Measurements from ENCODE around the gene MMD2.
"Not testable (repeated sequence)": the region's sequence is repeated elsewhere in the genome, so short reads cannot be mapped to it uniquely, and the experiment has no call there.

MMD2 gene

DNA sequence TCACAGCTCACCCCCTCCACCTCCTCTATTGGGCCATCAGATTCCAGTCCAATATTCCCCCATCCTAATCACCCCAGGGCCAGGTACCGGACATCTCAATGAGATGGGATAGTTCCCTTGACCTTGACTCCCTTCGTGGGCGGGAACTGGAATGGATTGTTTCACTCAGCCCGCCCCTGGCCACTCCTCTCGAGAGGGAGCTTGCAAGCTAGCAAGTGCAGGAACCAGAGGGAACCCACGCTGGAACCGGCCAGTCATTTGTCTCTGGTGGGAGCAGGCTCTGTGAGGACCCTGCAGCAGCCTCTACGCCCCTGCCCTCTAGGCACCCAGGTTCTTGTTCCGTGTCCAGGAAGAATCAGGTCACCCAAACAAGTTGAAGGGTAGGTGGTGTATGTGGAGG lies 64.5 kb downstream of the MMD2 start:
- no peak for DNase-seq (ENCODE audit: low read depth in 4 of 4, low spot score in 1 of 4)

DNA sequence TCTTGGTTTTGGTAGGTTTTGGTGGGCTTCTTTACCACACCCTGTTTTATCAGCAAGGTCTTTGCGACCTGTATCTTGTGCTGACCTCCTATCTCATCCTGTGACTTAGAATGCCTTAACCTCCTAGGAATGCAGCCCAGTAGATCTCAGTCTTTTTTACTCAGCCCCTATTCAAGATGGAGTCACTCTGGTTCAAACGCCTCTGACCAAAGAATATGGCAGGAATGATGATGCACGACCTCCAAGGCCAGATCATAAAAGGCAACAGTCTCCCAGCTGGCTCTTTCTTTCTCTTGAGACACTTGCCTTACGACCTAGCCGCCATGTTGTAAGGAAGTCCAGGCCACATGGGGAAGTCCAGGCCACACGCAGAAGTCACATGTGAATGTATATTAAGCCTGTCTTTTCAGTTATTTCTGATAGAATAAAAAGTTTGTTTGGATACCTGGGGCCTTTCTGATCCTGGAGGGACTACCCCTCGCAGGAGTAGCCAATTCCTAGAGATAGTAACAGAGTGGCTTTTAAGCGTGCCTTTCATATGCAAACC lies 65.0 kb downstream of the MMD2 start:
- no peak for DNase-seq (ENCODE audit: low read depth in 4 of 4, low spot score in 1 of 4)

DNA sequence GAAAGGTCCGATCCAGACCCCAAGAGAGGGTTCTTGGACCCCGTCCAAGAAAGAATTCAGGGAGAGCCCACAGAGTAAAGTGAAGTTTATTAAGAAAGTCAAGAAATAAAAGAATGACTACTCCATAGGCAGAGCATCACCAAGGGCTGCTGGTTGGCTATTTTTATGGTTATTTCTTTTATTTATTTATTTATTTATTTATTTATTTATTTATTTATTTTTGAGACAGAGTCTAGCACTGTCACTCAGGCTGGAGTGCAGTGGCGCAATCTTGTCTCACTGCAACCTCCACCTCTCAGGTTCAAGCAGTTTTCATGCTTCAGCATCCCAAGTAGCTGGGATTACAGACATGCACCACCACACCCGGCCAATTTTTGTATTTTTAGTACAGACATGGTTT lies 65.8 kb downstream of the MMD2 start:
- not testable (repeated sequence) for DNase-seq (ENCODE audit: low read depth in 4 of 4, low spot score in 1 of 4)

DNA sequence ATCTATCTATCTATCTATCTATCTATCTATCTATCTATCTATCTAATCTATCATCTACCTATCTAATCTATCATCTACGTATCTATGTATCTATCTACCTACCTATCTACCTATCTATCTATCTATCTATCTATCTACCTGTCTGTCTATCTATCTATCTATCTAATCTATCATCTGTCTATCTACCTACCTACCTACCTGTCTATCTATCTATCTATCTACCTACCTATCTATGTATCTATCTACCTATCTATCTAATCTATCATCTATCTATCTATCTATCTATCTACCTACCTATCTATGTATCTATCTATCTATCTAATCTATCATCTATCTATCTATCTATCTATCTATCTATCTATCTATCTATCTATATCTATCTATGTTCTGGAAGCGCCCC lies 67.5 kb downstream of the MMD2 start:
- not testable (repeated sequence) for DNase-seq (ENCODE audit: low read depth in 4 of 4, low spot score in 1 of 4)

DNA sequence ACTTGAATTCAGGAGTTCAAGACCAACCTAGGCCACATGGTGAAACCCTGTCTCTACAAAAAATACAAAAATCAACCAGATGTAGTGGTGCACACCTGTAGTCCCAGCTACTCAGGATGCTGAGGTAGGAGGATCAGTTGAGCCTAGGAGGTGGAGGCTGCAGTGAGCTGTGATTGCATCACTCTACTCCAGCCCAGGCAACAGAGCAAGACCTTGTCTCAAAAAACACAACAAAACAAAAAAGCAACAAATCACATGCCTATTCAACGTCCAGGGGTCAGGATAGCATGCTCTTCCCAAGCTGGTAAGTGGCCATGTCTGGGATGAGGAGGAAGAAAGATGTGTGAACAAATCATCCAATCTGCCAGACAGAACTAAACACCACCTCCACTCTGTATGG lies 69.3 kb downstream of the MMD2 start:
- DNase-seq (ENCODE audit: low read depth in 4 of 4, low spot score in 1 of 4): no peak

DNA sequence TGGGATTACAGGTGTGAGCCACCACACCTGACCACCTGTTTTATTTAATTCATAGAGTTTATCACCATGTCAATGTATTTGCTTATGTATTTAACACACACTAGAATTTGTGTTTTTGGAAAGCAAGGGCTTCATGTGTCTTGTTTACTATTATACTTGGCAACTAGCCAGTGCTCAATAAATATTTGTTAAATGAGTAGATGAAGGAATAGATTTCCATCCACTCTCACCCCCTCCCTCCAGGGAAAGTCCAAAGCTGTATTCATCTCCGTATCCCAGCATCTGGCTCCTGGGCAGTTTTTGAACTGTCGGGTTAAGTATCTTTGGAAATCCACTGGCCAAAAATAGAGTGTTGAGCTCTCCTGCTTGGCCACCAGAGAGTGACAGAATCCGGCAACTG lies 70.8 kb downstream of the MMD2 start:
- no peak for DNase-seq (ENCODE audit: low read depth in 4 of 4, low spot score in 1 of 4)

DNA sequence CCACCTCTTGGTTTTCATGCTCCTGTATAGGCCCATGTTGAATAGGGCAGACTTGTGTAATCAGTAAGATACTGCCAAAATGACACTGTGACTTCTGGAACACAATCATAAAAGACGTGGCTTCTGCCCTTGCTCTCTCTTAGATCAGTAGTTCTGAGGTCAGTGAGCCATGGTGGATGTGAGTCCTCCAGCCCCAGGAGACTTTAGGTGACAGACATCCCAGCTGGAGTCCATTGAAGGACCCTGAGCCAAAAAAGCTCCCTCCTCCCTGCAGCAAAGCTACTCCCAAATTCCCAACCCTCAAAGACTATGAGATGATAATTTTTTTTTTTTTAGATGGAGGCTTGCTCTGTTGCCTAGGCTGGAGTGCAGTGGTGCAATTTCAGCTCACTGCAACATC lies 72.3 kb downstream of the MMD2 start:
- DNase-seq (ENCODE audit: low read depth in 4 of 4, low spot score in 1 of 4): no peak

DNA sequence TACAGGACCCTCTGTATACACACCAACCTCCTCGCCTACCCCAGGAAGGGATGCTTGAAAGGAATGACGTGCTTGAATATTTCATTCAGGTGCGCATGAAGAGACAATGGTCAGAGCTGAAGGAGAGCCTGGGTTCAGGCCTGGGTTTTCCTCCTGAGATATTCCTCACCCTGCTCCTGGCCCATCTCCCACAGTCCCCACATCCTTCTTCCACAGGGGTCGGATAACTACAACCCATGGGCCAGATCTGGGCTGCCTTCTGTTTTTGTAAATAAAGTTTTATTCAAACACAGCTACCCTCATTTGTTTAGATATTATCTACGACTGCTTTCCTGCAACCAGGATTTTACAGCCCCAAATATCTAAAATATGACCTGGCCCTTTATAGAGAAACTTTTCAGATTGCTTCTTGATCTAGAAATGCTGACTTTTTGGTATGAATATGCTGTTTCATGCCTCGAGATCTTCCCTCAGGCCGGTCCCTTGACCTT lies 73.6 kb downstream of the MMD2 start:
- DNase-seq (ENCODE audit: low read depth in 4 of 4, low spot score in 1 of 4): no peak

DNA sequence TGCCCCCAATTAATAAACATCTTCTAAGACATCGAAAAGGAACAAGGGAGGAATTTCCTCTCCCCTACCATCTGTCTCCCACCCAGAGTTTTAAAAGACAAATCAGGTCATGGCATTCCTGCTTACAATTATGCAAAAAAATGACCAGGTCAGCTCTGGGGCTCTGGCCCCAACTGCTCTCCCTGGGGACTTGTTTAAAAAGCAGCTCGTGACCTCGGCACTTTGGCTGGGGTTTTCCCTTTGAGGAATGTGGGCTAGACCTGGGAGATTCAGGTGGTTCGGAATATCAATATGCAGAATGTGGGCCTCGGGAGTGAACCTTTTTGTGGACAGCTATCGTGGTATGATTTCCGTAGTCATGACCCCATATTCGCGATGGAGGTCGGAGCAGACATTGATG lies 74.8 kb downstream of the MMD2 start:
- no peak for DNase-seq (ENCODE audit: low read depth in 4 of 4, low spot score in 1 of 4)

DNA sequence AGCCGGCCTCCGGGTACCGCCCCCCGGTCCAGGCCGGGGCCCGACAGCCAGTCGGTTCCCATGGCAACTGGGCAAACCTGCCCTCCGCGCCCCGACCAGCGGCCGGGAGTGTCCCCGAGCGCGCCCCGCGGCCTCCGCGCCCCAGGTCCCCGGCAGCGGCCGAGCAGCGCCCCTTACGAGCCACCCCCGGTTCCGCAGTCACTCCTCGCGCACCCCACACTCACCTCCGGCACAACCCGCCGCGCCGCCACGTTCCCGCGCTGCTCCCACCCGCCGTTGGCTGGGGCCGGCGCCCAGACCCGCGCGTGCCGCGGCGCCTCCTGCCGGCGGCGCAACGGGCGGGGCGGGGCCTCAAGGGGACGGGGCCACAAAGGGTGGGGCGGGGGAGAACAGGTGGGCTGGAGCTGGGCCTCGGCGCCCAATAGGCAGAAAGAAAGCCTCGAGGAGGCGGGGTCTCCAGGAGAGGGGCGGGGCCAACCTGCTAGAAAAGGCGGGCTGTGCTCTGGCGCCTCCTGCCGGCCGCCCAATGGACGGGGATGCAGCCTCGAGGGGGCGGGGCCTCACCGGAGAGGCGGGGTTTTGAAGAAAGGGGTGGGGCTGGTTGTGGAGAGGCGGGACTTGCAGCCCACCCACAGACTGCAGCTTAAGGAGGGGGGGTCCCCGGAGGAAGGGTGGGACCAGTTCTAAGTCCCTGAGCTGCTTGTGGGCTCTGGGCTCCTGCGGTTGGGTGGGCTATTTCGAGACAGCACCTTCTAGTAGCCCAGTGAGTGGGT lies 75.4 kb downstream of the MMD2 start, which contains the start of gene RADIL:
Gene RADIL, minus strand, starts transcription at position 345 of the 773 bp plus-strand sequence. CDS start 5,577 bp downstream, outside the sequence.
- peak; percentile 69 to 90 (median 80) for DNase-seq (ENCODE audit: low read depth in 4 of 4, low spot score in 1 of 4)

DNA sequence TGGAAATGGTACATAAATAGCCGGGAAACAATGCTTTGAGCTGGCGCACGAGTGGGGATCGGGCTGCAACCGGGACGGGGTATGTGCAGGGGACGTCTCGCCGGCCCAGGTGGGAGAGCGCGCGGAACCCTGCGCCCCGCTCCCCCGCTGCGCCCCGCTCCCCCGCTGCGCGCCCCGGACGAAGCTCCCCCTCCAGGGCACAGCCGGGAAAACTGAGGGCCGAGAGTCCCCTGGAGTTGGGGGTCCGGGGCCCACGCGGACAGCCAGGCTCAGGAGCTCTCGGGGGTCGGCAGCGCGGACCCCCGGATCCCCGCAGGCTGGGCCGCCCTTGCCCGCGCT lies 76.0 kb downstream of the MMD2 start:
- DNase-seq (ENCODE audit: low read depth in 4 of 4, low spot score in 1 of 4): no peak

DNA sequence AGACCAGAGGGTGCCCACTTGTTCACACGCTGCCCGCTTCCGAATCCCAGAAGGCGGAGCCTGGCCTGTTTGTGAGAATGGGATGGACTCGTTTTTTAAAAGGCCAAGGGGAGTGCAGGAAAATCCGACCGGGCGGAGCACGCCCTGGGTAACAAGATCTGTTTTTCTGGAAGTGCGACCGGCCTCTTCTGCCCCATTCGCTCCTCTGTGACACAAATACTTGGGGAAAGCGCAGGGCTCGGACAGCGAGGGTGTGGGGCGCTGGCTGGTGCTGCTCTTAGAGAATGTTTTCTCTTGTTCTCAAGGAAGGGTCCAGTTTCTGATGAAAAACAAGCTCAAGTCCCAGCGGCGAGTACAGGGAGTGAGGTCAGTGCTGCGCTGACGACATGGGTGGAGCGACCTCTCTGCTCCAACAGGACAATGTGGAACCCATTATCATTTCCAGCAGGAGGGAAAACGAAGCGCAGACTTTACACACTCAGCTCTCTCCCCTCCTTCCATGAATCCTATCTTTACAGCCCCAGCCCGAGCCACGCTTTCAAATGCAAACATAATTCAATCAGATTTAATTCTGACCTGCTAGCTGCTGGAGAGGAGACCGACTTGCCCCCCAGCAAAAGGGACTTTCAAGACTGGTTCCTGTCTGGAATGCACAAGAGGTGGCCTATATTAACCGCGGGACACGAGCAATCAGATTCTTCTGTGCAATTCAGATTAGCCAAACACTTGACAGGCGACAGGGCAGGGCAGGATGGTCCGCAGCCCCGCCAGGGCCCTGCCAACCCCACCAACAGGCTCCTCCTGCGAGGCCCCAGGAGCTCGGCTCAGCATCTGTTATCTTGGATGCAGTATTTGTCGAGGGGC lies 76.6 kb downstream of the MMD2 start:
- no peak for DNase-seq (ENCODE audit: low read depth in 4 of 4, low spot score in 1 of 4)

DNA sequence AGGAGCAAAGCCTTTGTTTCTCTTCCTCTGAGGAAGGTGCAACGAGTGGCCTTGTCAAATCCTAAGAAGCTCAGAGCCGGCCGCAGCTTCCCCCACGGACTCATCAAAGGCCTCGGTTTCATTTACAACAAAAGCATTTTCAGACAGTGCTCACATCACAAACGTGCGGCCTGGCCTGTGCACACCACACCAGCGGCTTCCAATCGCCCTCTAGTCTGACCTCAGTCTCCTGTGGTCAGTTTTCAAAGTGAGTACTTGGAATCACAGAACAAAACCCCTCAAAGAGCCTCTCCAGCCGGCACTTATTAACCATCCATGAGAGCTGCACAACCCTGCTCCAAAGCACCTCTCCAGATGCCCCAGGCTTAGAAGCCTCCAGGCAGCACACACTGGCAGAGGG lies 78.8 kb downstream of the MMD2 start:
- no peak for DNase-seq (ENCODE audit: low read depth in 4 of 4, low spot score in 1 of 4)

DNA sequence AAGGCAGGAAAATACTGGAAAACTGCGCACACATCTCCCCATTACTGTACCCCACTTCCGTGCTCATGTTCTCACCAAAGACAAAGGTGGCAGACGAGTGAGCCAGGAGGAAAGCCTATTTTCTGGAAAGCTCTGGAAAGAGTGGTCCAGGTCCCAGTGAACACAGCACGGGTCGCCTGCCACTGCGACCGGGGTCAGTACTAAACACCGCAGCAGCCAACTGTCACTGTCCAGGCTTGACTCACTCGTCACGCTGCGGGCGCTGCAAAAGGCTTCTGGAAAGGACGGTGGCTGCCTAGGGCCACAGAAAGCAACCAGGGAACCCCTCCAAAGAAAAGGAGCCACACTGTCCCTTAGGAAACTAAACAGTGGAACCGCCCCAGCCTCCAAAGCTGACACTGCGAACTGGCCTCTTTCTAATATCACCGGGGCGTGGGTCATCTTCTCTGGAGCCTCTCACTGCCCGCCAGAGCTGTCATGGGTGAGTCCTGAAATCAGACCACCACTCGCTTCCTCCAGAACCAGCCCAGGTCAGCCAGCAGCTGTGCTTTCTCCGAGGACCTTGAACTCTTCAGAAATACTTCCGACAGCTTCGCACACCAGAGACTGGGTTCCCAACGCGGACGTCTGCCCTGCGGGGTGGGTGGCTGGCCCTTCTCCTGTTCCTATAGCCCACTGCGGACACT lies 79.4 kb downstream of the MMD2 start:
- DNase-seq (ENCODE audit: low read depth in 4 of 4, low spot score in 1 of 4): no peak

DNA sequence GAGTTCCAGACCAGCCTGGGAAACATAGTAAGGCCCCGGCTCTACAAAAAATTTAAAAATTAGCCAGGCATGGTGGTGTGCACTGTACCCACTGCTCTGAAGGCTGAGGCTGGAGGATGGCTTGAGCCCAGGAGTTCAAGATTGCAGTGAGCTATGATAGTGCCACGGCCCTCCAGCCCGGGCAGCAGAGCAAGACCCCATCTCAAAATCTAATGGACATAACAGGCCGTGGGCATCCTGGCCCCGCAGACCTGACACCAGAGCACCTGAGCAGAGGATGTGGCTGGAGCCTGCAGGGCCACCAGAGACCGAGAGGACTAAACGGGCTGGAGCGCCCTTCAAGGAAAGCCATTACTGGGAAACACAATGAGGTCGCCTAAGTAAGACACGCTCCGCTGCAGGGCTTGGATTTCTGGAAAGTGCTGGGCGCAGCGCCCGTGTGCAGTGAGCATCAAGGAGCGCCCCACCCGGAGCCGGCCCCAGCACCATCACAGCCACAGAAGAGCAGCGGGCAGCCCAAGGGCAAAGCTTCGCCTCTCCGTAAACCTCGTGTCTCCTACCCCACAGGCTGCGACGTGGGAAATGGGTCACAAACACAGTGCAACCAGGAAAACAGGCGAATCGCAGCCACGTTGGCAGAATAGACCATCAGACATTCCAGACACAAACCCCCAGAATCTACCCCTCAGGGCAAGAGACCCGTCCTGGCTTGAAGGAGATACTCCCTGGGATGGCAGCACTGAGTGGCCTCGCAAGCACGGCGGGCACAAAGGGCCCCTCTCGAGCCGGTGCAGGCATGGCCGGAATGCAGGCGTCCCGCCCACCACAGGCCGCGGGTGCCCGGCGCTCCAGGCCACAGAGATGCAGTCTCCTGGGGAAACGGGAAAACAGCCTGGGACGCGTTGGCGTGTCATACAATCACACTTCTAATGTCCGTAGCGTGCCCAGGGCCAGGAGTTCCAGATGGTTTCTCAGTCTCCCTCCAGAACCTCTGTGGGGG lies 80.4 kb downstream of the MMD2 start:
- no peak for DNase-seq (ENCODE audit: low read depth in 4 of 4, low spot score in 1 of 4)

DNA sequence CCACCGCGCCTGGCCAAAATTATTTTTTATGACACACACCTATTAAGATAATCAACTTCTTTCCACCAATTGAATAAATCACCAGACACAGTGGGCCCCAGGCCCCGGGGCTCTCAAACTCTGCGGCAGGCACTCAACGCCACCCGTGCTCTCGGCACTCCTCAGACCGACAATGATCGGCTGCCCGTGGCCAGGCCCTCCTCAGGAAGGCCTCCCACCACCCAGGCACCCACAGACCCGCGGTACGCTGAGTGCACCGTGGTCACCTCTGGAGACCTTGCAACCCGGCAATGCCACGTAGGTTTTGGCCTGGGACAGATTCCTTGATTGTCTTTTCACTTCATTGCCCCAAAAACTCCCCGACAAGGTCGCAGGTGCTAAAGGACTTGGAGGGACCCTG lies 82.4 kb downstream of the MMD2 start:
- DNase-seq (ENCODE audit: low read depth in 4 of 4, low spot score in 1 of 4): no peak

DNA sequence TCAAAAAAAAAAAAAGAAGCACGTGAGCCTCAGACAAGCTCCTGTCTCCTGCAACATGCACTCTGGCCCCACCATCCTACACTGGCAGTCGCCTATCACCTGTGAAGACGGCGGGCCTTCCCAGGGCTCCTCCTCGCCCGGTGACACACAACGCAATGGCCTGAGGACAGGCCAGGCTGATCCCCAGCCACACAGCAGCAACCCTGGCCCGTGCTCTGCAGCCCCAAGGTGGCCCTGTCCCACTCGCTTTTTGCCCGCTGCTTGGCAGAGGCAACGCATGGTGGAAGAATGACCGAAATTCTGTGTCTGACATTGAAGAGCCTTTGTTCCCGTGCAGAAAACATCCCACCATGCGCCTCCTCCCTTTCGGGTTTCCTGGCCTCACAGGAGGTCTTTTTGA lies 83.6 kb downstream of the MMD2 start:
- DNase-seq (ENCODE audit: low read depth in 4 of 4, low spot score in 1 of 4): no peak

DNA sequence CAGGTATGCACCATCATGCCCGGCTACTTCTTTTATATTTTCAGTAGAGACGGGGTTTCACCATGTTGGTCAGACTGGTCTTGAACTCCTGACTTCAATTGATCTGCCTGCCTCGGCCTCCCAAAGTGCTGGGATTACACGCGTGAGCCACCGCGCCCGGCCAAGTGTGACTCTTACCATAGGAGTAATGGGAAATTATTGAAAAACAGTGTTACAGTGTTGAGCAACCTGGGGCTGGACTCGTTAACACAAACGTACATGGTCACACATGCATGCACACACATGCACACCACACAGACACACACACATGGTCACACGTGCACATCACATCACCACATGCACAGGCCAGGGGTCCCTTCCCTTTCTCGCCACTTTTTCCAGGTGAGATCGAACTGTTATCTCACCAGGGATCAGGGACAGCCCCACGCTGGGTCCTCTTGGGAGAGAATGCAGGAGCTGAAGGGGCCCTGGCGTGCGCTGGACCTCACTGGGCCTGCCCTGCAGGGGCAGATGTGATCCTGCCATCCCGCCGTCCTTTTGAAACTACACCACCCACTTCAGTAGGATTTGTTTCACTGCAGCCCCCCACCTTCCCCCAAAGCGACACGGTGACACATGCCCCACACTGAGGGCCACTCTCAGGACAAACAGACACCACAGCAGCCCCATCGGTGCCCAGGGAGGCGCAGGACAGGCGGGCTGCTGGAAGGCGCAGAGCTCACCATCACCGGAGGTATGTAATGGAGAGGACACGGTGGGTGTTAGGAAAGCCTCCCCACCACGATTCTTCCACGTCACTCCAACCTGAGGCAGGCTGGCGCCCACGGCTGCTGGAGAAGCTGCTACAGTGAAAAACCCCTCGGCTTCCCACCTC lies 85.7 kb downstream of the MMD2 start:
- DNase-seq (ENCODE audit: low read depth in 4 of 4, low spot score in 1 of 4): no peak
